IMR-90 (cell line): ENCODE results near the gene ARHGAP19. TPM values are rescaled to one million over a fixed set of nuclear protein-coding genes. Genes with fewer than 3 reads are reported as not detected.

Experiments
- microRNA-seq, 2 experiments: library from miRNA; stranded (forward) in 1 of 2; unstranded in 1 of 2; fragments of 10-50 nt in 1 of 2; fragments of <30 nt in 1 of 2; gene quantifications in 1 of 2; microRNA quantifications in 1 of 2; one replicate each; pipeline versions ENCODE3 to v1.1.0; 2013 to 2020; ENCODE audit not compliant: insufficient read depth in 1 of 2, insufficient read length in 1 of 2, unreplicated experiment in 1 of 2
- polyA plus RNA-seq, 3 experiments: library from polyadenylated mRNA; depleted of rRNA; stranded (reverse); fragments of >200 nt; gene quantifications; 2 replicates each; pipeline ENCODE4 v1.2.3, GENCODE V29; 2012; ENCODE audit warnings: low replicate concordance in 1 of 3
- small RNA-seq, 5 experiments: library from RNA; depleted of rRNA; stranded (forward); fragments of <200 nt; gene quantifications; one replicate each; pipeline ENCODE3, GENCODE V24; 2012
- total RNA-seq: library from RNA; depleted of rRNA; stranded (reverse); fragments of >200 nt; gene quantifications from 2 replicates; pipeline ENCODE4 v1.2.3, GENCODE V29; 2012; rRNA removed

Gene ARHGAP19
- total and polyA plus RNA-seq, 2 of the 4 experiments (the other 2 are of a cell fraction) = 6.3 to 7.0 TPM

Small RNAs within 50 kb of the gene (microRNA-seq; reads per million reads assigned to microRNA genes)
- not detected for gene RF00017 (ENCODE audit: insufficient read depth, insufficient read length)

Small RNAs within 50 kb of the gene (small RNA-seq; reads per million reads assigned to genes)
- gene RF00017 = 0 reads per million in 5 experiments

Other genes with a start within 250 kb of the ARHGAP19 start
- under 0.01 TPM in 1 of 2 replicates, not detected in the other for gene SLIT1, start 106.7 kb downstream of the ARHGAP19 start, total RNA-seq
- under 0.01 and 0.03 TPM in 2 replicates for gene SLIT1, start 106.7 kb downstream of the ARHGAP19 start, polyA plus RNA-seq (2012; rRNA removed)
- gene FRAT1, start 26.6 kb upstream of the ARHGAP19 start, total RNA-seq = 0.54 and 0.83 TPM in 2 replicates
- gene FRAT1, start 26.6 kb upstream of the ARHGAP19 start, polyA plus RNA-seq (2012; rRNA removed) = 0.89 and 0.92 TPM in 2 replicates
- gene FRAT2, start 42.1 kb upstream of the ARHGAP19 start, total RNA-seq = 2.5 and 2.8 TPM in 2 replicates
- 1.8 and 2.0 TPM in 2 replicates for gene FRAT2, start 42.1 kb upstream of the ARHGAP19 start, polyA plus RNA-seq (2012; rRNA removed)
- 21.5 and 22.2 TPM in 2 replicates for gene RRP12, start 108.7 kb upstream of the ARHGAP19 start, total RNA-seq
- gene RRP12, start 108.7 kb upstream of the ARHGAP19 start, polyA plus RNA-seq (2012; rRNA removed) = 22.4 and 23.3 TPM in 2 replicates
- gene PGAM1, start 133.6 kb upstream of the ARHGAP19 start, total RNA-seq = 716 and 841 TPM in 2 replicates
- 617 and 686 TPM in 2 replicates for gene PGAM1, start 133.6 kb upstream of the ARHGAP19 start, polyA plus RNA-seq (2012; rRNA removed)
- gene EXOSC1, start 153.4 kb upstream of the ARHGAP19 start, total RNA-seq = 47.2 and 51.6 TPM in 2 replicates
- gene EXOSC1, start 153.4 kb upstream of the ARHGAP19 start, polyA plus RNA-seq (2012; rRNA removed) = 48.8 and 49.7 TPM in 2 replicates
- 51.7 and 64.0 TPM in 2 replicates for gene ZDHHC16, start 153.5 kb upstream of the ARHGAP19 start, total RNA-seq
- 54.7 and 57.9 TPM in 2 replicates for gene ZDHHC16, start 153.5 kb upstream of the ARHGAP19 start, polyA plus RNA-seq (2012; rRNA removed)
- gene MMS19, start 205.8 kb upstream of the ARHGAP19 start, total RNA-seq = 55.3 and 70.1 TPM in 2 replicates
- 72.7 TPM in 2 replicates for gene MMS19, start 205.8 kb upstream of the ARHGAP19 start, polyA plus RNA-seq (2012; rRNA removed)
- 21.9 TPM in 2 replicates for gene UBTD1, start 206.3 kb upstream of the ARHGAP19 start, total RNA-seq
- 44.9 and 57.5 TPM in 2 replicates for gene UBTD1, start 206.3 kb upstream of the ARHGAP19 start, polyA plus RNA-seq (2012; rRNA removed)